HG03571 (cell line): Measurements from ENCODE around the gene MINDY4.

Experiments
- ATAC-seq: cut with Tn5 transposase; IDR thresholded peaks from one replicate; pipeline ENCODE4 v1.9.1; 2021; ENCODE audit not compliant: unreplicated experiment

Gene MINDY4

GRCh38 chr7:30771174-30771879 lies at the start of gene MINDY4:
MINDY4 (plus strand) TSS chr7:30771417; CDS start chr7:30771494, 77 bp downstream.
- peak; percentile 84 for ATAC-seq

GRCh38 chr7:30722187-30722586 lies 49.0 kb upstream of the MINDY4 start:
- no peak for ATAC-seq

DNA sequence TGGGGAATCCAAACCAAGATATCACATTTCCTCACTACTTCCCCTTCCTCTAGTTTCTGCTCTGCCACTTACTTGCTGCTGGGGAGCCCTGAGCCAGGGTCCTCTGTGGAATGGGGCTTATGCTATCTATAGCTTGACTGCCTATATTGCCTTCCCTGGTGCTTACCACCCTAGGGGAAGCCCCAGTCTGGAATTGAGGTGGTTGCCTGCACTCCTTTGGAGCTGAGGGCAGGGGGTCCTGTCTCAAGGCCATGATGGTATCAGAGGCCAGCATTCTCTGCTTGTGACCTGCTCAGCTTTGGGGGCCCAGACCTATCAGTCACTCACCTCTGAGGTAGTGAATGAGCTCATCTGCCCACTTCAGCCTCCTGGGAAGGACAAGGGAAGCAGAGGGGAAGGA lies 48.5 kb upstream of the MINDY4 start:
- ATAC-seq, result no peak

DNA sequence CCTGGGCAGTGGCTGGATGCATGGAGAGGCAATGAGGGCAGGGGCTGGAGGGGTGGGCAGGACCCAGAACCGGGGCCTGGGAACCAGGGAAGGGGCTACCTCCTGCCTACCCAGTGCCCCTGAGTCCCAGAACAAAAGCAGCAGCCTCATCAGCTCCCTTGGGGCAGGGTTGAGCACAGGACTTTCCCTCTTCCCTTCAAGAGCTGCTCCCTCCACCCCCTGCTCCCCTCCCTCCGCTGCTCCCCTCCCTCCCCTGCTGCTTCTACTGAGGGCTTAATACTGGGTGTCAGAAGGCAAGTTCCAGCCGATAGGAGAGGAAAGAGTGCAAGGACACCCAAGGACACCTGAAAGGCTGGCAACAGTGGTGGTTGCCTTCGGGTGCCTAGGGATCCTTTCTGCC lies 47.4 kb upstream of the MINDY4 start:
- no peak for ATAC-seq

GRCh38 chr7:30726296-30727006 lies 44.8 kb upstream of the MINDY4 start:
- no peak for ATAC-seq

GRCh38 chr7:30727061-30727945 lies 43.9 kb upstream of the MINDY4 start:
- ATAC-seq, result no peak

GRCh38 chr7:30728591-30729100 lies 42.6 kb upstream of the MINDY4 start:
- ATAC-seq, result no peak

- no peak for ATAC-seq
These were observed 41.6 kb upstream of the MINDY4 start for GRCh38 chr7:30729642-30730041.

DNA sequence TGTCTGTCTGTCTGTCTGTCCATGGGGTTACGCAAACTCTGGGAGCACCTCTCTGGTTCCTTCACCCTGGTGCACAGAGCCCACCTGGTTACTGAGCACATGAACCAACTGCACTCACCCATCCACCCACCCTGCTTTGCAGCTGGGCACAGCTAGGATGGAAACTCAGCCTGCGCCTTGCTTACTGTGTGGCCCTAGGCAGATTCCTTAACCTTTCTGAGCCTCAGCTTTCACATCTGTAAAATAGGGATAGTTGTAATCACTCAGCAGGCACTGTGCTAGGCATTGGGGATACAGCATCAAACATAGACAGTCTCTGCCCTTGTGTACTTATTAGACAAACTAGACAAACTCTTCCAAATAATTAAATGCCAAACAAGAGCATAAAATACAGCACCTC lies 41.1 kb upstream of the MINDY4 start:
- ATAC-seq, result no peak

DNA sequence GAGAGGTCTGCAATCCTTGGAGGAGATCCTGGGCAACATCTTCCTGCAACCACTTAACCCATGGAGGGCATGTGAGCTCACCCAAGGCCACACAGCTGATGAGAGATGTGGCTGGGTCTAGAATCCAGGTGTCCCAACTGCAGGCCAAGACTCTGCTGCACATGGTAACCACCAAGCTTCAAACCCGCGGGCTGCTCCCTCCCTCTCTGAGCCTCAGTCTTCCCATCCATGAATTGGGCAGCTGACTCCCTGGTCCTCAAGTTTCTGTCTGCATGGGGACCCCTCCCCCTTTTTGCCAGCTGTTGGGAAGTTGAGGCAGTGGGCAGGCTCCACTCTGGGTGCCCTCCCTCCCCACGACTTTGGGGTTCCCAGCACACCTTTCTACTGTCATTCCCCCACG lies 40.2 kb upstream of the MINDY4 start:
- ATAC-seq, result no peak

DNA sequence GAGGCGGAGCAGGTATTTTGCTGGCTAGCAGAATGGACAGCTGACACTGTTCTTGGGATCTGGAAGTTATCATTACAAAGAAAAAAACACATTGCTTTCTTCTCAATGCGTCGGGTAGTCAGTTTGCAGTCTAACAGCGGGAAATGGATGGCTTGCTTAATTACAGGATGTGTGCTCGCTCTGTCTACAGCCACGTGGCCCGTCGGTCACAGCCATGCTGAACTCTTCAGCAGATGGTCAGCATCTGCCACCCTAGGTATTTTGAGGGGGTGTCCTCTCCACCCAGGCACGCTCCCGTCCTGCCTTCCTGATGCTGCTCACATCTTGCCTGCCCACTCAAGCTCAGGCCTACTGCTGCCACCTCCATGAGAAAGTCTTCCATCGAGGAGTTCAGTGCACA lies 39.6 kb upstream of the MINDY4 start:
- no peak for ATAC-seq

- ATAC-seq, result no peak
These were observed 38.6 kb upstream of the MINDY4 start for GRCh38 chr7:30732606-30733005.

- no peak for ATAC-seq
These were observed 38.0 kb upstream of the MINDY4 start for GRCh38 chr7:30733216-30733615.

DNA sequence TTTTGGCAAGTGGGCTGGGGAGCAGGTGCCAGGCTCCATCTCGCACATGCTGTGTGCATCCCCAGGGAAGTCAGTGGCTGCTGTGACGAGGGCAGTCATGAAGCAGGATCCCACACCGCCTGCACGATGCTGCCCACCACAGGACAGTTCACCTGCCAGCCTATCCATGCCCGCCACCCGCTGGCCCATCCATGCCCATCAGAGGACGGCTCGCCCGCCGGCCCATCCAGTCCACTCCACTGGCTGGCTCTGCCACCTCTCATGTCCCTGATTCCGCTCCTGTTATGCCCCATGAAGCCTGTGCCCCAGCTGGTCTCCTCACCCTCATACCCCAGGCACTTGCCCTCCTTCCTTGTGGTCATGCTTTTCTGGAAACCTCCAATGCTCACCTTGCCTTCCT lies 37.5 kb upstream of the MINDY4 start:
- ATAC-seq, result no peak

- ATAC-seq, result no peak
These were observed 36.7 kb upstream of the MINDY4 start for GRCh38 chr7:30734497-30734896.

DNA sequence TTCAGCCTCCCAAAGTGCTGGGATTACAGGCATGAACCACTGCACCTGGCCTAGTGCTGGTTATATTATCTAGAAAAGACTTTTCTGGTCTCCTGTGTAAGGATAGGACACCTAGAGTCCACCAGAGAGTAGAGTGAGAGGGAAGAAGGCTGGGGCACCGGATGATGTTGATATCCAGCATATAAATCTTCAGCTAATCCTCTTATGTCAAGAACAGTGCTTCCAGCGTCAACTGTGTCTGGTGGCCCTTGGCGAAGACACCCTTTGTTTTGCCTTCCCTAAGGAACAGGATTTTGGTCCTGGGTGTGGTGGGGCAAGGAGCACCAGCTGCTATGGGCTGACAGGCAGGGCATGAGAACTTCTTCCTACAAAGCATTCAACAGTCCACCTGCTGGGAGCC lies 35.6 kb upstream of the MINDY4 start:
- no peak for ATAC-seq

DNA sequence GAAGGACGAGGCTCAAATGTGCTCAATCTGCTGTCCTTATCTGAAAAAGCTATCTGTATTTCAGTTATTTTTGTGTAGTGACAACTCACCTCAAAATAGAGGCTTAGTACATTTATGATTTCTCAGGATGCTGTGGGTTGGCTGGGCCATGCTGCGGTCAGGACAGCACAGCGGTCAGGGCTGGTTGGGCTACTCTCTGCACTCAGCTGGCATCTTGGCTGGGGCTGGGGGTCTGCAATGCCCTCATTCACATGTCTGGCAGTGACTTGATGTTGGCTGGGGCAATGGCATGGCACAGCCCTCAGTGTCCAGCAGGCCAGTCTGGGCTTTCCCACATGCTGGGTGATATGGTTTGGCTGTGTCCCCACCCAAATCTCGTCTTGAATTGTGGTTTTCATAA lies 34.9 kb upstream of the MINDY4 start:
- ATAC-seq, result no peak

DNA sequence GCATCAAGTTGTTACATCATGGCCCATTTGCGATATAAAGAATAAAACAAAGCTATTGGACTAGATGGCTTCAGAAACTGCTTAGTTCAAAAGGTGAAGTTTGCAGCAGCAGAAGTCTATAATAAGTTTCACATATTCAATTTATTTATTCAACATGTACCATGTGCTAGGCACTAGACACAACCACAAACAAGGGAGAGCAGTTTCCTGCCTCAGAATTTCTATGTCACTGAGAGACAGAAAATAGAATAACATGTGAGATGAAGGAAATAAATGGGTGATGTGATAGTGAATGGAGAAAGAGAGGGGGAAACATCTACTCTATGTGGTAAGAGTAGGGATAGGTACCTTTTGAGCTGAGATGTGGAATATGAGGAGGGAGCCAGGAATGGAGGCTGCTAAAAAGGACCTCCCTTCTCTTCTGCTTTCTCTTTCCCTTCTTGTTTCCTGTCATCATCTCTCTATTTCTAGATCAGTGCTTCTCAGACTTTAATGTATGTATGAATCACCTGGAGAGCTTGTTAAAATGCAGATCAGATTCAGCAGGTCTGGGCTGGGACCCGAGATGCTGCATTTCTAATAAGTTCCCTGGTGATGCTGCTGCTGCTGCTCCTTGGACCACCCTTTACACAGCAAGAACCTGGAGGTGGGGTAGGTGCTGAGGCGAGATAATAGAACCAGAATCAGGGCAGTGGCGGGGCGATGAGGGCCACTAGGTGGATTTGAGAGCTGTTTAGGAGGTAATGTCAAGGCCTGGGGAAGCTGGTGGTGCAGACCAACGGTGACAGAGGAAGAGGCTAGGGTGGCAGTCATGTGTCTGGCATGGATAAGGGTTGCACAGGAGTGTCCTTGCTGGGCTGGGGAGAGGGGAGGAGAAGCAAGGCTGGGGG lies 32.9 kb upstream of the MINDY4 start:
- ATAC-seq, result no peak

GRCh38 chr7:30739691-30740090 lies 31.5 kb upstream of the MINDY4 start:
- ATAC-seq, result no peak

- ATAC-seq, result no peak
These were observed 30.6 kb upstream of the MINDY4 start for GRCh38 chr7:30740417-30741181.
